COLO668 (cell line): ENCODE measurements around the gene CX3CL1.
"Not testable (repeated sequence)": the region's sequence is repeated elsewhere in the genome, so short reads cannot be mapped to it uniquely, and the experiment has no call there.

Experiments
- DNase-seq: peaks from one replicate; lab custom pipeline; 2025; ENCODE audit not compliant: unreplicated experiment; lab: John Stamatoyannopoulos, UW

The CX3CL1 gene

DNA sequence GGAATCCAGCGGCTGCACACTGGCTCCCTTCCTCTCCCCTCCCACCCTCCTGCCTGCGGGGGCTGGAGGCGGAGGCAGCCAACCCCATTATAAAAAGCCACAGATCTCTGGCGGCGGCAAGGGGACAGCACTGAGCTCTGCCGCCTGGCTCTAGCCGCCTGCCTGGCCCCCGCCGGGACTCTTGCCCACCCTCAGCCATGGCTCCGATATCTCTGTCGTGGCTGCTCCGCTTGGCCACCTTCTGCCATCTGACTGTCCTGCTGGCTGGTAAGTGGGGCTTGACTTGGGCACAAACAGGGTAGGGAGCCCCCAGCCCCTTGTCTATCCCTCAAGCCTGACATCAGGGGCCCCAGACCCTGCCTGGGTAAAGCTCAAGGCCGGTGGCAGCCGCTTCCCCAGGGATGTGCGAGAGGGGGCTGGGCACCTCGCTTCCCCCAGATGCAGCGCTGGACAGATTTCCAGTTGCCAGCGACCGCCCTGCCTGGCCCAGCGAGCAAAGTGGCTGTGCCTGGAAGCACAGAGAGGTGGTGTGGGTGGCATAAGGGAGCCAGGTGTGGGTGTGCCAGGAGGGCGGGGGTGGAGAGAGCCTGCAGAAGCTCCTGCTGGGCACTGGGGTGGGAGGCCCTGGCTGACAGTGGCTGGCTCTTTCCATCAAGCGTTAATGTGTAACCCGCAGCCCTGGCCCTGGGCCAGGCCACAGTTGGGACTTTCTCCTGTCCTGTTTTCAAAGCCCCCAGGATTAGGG lies at the start of gene CX3CL1:
Gene CX3CL1, plus strand, starts transcription at position 119 of the 745 bp plus-strand sequence. Its CDS starts 79 bp downstream, at position 198.
- peak; percentile 94 for DNase-seq

DNA sequence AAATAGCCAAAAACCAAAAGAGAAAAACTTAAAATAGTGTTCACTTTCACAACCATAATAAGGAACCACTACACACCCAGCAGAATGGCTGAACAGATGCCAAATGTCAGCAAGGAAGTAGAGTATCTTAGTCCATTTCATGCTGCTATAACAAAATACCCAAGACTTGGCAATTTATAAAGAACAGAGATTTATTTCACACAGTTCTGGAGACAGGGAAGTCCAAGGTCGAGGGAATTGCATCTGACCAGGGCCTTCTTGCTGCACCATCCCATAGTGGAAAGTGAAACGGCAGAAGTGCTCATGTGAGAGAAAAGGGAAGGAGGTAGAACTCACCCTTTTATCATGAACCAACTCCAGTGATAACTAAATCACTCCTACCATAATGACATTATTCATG lies 47.5 kb upstream of the CX3CL1 start:
- no peak for DNase-seq

DNA sequence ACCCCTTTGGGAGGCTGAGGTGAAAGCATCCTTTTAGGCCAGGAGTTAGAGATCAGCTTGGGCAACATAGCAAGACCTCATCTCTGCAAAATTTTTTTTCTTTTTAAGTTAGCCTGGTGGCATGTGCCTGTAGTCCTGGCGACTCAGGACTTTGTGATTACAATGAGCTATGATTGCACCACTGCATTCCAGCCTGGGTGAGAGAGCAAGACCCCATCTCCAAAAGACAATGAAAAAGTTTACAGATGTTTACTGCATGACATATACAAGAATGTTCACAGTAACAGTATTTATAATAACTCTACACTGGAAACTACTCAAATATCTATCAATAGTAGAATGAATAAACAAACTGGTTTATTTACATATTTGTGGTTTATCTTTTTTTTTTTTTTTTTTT lies 46.8 kb upstream of the CX3CL1 start:
- DNase-seq: no peak

DNA sequence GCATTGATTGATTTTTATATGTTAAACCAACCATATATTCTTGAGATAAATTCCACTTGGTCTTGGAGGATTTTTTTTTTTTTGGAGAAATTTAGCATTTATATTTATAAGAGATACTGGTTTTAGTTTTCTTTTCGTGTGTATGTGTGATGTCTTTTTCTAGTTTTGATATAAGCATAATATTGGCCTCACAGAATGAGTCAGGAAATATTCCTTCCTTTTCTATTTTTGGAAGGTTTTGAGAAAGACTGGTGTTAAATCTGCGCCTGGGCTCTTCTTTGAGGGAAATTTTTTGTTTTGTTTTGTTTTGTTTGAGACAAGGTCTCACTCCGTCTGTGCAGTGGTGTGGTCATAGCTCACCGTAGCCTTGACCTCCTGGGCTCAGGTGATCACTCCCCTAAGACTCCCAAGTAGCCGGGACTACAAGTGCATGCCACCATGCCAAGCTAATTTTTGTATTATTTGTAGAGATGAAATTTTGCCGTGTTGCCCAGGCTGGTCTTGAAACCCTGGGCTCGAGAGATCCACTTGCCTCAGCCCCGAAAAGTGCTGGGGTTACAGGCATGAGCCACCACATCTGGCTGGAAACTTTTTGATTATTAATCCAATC lies 42.5 kb upstream of the CX3CL1 start:
- no peak for DNase-seq

DNA sequence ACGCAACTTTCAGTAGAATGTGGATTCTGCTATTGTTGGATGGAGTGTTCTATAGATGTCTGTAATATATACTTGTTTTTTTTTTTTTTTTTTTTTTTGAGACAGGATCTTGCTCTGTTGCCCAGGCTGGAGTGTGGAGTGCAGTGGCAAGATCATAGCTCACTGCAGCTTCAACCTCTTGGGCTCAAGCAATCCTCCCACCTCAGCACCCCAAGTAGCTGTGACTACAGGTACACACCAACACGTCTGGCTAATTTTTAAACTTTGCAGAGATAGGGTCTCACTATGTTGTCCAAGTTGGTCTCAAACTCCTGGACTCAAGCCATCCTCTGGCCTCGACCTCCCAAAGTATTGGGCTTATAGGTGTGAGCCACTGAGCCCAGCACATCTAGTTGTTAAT lies 40.9 kb upstream of the CX3CL1 start:
- no peak for DNase-seq

DNA sequence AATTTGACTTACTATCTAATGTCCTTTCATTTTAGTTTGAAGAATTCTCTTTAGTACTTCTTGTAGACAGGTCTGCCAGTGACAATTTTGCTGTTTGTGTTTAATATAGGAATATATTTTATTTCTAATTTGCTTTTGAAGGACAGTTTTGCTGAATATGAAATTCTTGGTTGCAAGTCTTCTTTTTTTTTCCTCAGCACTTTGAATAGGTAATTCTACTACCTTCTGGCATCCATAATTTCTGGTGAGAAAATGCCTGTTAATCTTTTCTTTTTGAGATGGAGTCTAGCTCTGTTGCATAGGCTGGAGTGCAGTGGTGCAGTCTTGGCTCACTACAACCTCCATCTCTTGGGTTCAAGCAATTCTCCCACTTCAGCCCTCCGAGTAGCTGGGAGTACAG lies 38.9 kb upstream of the CX3CL1 start:
- no peak for DNase-seq

DNA sequence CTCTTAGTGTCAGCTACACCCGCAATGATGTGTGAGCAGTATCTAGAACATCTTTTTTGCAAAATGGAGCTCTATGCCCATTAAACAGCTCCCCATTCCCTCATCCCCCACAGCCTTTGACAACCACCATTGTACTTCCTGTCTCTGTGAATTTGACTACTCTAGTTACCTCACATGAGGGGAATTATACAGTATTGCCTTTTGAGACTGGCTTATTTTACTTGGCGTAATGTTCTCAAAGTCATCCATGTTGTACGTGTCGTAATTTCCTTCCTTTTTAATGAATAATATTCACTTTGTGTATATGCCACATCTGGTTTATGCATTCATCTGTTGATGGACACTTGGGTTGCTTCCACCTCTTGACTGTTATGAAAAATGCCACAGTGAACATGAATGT lies 36.9 kb upstream of the CX3CL1 start:
- DNase-seq: no peak

DNA sequence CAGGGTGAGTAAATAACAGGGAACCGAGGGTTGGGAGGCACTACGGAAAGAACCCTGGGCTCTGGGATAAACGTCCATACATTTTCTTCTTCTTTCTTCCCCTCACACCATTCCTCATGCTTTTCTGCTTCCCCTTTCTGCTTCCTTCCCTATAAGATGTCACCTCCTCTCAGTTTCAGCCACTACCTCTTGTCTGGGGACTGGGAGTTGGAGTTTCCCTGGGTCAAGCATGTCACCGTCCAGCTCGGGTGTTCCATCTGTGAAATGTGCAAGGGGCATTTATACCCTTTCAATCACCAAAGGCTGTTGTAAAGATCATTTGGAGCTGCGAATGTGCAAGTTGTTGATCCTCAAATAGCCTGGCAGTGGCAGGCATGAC lies 31.2 kb upstream of the CX3CL1 start:
- no peak for DNase-seq

DNA sequence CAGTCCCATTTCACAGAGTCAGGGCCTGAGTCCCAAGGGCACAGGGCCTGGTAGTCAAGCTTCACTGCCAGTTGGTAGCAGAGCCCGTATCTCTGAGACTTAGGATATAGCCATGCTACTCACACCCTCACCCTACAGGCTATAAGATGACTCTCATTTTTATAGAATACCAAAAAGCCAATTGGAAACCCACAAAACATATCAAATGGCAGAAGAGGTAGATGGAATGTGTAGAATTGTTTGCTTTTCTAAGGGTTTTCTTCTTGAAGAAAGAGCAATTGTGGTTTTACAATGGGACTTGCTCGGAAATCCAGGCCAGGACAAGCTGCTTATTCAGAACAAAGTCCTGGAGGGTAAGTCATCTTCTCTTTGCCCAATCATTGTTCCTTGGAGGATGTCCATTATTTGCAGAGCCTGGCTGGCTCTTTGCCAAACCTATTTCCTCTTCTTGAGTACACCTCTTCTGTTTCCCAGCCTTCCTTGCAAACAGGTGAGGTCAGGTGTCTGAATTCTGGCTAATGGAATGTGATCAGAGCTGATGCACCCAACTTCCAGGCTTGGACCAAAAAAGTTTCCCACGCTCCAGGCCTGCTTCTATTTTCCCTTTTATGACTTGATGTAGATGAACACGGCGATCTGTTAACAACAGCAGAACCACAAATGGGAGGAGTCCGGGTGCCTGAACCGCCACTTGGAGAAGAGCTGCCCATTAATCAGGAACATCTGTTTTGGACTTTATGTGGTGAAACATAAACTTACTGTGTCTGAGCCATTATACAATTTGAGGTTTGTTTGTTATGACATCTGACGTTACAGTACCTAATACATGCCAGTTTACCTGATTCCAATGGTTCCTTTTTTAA lies 30.6 kb upstream of the CX3CL1 start:
- DNase-seq: peak; percentile 30

DNA sequence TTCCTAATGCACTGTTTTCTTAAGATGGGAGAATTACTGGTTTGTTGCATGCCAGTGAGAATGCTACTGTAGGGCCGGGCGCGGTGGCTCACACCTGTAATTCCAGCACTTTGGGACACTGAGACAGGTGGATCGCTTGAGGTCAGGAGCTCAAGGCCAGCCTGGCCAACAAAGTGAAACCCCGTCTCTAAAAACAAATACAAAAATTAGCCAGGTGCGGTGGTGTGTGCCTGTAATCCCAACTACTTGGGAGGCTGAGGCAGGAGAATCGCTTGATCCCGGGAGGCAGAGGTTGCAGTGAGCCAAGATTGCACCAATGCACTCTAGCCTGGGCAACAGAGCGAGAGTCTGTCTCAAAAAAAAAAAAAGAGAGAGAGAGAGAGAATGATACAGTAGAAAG lies 29.7 kb upstream of the CX3CL1 start:
- DNase-seq: not testable (repeated sequence)

DNA sequence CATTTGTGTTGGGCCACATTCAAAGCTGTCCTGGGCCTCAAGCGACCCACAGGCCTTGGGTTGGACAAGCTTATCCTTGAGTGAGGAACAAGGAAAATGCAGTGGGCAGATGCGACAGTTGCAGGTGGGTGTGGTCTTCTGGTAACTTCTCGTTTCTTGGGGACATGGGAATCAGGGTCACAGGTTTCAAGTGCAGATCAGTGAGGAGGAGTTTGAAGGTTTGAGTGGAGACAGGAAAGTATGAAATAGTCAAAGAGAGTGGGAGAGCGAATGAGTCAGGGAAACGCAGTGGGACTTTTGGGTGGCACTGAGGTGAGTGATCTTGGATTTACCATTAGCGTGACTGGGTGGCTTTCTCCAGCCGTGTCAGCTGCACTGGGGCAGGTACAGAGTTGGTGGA lies 29.1 kb upstream of the CX3CL1 start:
- DNase-seq: no peak

DNA sequence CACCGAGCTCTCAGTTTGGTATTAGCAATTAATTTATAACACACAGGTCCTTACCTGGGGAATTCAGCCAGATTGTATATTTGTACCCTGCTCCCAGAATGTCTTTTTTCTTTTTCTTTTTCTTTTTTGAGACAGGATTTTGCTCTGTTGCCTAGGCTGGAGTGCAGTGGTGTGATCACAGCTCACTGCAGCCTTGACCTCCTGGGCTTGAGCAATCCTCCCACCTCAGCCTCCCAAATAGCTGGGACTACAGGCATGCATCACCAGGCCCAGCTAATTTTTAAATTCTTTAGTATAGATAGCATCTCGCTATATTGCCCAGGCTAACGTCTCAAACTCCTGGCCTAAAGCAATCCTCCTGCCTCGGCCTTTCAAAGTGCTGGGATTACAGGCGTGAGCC lies 28.2 kb upstream of the CX3CL1 start:
- DNase-seq: not testable (repeated sequence)

DNA sequence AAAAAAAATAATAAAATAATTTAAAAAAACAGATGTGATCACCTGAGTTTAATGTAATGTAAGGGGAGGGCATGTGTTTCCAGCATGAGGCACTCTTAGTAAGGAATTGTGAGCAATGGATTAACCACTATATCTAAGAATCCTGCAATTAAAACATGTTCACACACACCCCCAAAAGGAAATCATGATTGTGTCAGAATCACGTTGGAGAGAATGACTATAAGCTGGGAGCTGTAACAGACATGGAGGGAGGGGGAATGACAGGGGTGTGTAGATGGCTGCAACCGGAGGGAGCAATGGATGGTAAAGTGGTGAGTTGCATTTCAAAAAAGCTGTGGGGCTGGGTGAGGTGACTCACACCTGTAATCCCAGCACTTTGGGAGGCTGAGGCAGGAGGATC lies 27.3 kb upstream of the CX3CL1 start:
- DNase-seq: no peak

DNA sequence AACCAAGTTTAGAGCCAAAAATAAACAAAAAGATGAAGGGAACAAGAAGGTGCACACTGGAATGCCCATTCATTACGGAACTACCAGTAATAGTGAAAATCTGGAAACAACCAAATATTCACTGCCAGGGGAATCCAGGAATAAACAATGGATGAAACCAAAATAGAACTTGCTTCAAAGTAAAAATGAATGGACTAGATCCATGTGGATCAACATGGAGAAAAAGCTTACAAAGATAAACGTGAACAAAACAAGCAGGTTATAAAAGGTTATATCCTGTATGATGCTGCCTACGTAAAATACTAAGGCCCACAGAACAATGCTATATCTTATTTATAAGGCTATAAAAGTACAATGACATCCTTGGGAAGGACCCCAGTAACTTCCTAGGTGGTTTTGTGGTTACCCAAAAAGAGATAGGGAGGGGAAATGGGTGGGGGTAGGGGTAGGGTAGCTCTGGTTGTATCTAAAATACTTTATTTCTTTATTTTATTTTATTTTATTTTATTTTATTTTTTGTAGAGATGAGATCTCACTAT lies 26.6 kb upstream of the CX3CL1 start:
- no peak for DNase-seq

DNA sequence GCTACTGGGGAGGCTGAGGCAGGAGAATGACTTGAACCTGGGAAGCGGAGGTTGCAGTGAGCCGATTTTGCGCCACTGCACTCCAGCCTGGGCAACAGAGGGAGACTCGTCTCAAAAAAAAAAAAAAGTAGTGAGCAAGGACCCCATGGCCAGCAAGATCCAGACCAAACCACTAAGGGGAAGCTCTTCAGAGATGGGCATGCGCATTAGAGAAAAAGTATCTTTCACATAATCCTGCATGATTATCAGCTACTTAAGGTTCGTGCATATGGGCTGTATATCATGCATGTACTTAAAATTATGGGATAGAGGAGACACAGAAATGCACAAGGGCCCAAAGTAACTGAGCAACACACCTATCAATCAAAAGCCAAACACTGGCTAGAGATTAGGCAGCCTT lies 24.4 kb upstream of the CX3CL1 start:
- no peak for DNase-seq

DNA sequence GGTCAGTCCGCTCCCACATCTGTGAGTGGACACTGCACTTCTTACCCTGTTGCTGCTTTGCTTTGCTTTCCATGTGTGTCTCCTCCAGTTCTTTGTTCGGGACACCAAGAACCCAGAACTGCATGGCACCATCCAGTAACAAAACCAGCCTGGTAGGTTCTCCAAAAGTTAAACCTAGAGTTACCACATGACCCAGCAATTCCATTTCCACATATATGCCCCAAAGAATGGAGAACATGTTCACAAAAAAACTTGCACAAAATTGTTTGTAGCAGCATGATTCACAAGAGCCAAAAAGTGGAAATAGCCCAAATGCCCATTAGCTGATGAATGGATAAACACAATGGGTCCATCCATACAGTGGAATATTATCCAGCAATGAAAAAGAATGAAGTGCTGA lies 24.0 kb upstream of the CX3CL1 start:
- DNase-seq: no peak

DNA sequence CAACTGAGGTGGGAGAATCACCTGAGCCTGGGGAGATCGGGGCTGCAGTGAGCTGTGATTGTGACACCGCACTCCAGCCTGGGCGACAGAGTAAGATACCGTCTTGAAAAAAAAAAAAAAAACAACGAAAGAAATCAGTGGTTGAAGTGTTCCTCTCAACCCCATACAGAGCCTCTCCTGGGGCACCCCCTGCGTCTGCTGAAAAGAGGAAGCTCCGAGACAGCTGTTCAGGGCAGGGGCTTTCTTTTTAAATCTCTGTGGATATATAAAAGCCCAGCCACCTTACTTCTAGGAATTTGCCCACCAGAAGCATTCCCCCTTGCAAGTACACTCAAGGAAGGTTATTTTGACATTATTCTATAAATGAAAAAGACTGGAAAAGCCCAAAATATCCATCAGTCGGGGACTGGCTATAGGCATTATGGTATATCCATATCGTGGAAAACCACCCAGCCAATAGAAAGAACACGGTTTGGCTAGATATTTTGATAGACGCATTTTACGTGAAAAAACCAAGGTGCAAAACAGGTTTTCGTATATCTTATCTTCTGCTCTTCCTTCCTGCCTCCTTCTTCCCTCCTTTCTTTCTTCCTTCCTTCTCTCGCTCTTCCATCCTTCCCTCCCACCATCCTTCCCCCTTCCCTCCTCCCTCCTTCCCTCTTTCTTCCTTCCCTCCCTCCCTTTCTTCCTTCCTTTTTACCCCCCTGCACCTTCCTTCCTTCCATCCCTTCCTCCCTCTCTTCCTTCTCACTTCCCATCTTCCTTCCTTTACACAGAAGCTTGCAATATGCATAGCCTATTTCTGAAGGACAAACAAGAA lies 22.9 kb upstream of the CX3CL1 start:
- DNase-seq: no peak

DNA sequence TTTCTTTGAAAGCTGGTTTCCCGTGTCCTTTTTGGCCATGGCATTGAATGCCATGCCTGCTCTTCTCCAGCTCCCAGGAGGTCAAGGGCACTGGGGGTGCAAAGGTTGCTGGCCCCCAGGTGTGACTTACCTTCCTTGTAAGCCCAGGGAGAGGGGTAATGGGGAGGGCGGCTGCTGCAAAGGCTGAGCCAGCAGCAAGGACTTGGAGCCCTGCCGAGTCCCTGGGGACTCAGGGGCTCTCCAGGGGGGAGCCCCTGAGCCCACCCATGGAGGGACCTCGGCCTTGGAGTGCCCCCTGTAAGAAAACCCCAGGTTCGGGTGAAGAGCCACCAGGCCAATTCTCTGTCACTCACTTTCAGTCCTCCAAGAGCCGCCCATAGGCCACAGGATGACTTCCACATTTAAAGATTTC lies 19.6 kb upstream of the CX3CL1 start:
- DNase-seq: no peak

DNA sequence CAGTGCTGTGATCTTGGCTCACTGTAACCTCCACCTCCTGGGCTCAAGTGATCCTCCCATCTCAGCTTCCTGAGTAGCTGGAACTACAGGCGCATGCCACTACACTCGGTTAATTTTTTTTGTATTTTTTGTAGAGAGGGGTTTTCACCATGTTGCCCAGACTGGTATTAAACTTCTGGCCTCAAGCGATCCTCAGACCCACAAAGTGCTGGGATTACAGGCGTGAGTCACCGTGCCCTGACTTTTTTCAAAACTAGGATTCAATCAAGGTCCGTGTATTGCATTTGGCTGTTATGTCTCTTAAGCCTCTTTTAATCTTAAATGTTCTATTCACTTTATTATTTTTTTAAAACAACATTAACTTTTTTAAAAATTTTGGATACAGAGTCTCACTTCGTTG lies 18.0 kb upstream of the CX3CL1 start:
- DNase-seq: no peak

DNA sequence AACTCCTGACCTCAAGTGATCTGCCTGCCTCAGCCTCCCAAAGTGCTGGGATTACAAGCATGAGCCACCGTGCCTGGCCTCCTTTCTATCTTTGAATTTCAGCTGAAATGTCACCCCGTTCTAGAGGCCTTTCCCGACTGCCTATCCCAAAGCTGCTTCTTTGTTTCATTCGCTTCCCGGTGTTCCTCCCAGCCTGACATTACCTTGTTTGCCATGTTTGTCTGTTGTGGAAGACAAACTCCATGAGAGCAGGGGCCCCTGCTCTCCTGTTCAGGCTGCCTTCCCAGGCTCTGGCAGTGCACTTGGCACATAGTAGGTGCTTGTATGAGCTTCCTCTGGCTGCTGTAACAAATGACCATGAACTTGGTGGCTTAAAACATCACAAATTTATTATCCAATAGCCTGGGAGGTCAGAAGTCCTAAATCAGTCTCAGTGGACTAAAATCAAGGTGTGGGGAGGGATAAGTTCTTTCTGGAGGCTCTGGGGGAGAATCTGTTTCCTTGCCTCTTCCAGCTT lies 16.3 kb upstream of the CX3CL1 start:
- DNase-seq: no peak

DNA sequence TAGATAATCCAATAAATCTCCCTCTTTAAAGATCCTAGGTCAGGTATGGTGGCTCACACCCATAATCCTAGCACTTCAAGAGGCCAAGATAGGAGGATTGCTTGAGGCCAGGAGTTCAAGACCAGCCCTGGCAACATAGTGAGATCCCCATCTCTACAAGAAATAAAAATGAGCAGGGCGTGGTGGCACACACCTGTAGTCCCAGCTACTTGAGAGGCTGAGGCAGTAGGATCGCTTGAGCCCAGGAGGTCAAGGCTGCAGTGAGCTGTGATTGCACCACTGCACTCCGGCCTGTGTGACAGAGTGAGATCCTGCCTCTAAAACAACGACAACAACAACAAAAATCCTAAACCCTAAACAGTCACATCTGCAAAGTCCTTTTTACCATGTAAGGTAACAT lies 15.7 kb upstream of the CX3CL1 start:
- no peak for DNase-seq
